GM18867 (cell line): ENCODE results near the gene CD34.

ENCODE experiments used
- ATAC-seq: cut with Tn5 transposase; IDR thresholded peaks from one replicate; pipeline ENCODE4 v1.9.1; 2021; ENCODE audit warnings: mild to moderate bottlenecking, moderate library complexity; ENCODE audit not compliant: unreplicated experiment

CD34 gene

DNA sequence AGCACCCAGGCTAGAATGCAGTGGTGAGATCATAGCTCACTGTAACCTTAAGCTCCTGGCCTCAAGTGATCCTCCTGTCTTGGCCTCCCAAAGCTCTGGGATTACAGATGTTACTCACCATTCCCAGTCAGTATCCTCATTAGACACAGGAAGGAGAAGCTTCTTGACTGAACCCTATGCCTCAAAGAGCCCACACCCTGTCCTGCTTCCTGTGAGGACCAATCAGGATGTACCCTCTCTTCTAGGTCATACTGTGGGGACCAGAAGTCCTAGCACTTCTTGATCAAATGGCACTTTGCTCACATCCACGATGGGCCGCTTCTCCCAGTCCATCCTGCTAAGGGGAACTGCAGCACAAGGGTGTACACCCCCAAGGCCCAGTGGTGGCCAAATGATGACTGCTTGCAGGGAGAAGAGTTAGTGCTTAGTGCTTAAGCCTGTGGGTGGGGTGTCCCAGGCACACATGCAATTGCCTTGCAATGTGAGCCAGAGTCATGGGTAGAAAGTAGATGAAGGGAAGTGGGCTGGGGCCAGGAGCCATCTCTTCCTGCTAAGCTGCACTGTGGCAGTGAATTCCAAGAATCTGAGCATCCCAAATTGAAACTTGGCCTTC lies 9.8 kb downstream of the CD34 start:
- ATAC-seq, result no peak

GRCh38 chr1:207898836-207899235 lies 12.1 kb downstream of the CD34 start:
- ATAC-seq, result no peak

GRCh38 chr1:207898260-207898659 lies 12.7 kb downstream of the CD34 start:
- no peak for ATAC-seq

- ATAC-seq, result no peak
Observed at GRCh38 chr1:207897188-207897587, 13.7 kb downstream of the CD34 start.

DNA sequence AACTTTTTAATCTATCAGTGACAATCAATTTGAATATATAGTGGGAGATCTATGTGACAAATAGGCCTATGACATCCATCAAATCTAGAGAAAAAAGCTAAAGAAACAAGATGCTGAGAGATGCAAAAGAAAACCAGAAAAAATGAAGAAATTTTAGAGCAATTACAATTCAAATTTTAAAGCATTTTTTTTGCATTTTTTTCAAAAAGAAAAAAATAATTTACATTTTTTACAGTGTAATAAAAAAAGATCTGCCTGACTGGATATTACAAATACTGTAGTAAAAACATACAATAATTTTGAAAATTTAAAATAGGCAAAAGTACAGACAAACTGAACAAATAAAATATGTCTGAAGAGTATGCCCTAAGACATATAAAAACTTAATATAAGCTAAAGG lies 14.4 kb downstream of the CD34 start:
- ATAC-seq, result no peak

DNA sequence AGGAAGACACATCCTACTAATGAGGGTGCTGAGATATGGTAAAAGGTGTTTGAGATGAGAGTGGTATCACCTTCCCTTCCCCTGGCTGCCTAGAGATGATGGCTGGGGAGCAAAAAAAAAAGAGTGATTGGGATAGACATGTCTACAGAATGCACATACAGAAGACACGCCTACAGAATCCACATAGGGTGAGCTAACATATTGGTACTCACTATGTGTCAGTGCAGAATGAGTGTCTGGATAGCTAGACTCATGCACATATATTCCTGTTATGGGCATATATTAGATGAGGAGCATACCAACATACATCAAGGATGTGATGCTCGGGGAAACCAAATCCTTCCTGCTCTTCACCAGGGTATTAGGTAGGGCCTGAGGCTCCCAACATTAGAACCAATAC lies 16.2 kb downstream of the CD34 start:
- ATAC-seq, result no peak

DNA sequence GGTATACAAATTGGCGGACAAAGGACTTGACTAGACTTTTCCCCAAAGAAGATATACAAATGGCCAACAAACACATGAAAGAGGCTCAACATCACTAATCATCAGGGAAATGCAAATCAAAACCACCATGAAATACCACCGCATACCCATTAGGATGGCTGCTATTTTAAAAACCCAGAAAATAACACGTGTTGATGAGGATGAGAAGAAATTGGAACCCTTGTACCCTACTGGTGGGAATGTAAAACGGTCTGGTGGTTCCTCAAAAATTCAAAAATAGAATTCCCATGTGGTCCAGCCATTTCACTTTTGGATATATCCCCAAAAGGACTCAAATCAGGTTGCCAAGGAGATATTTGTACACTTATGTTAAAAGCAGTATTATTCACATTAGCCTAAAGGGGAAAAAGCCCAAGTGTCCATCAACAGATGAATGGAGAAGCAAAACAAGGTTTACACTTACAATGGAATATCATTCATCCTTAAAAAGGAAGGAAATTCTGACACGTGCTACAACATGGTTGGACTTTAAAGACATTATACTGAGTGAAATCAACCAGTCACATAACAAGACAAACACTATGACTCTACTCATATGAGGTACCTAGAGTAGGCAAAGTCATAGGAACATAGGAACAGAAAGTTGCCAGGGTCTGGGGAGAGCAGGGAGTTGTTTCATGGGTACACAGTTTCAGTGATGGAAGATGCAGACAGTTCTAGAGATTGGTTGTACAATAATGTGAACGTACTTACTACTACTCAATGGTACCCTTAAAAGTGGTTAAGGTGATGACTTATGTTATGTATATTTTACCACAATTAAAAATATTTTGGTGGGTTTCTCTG lies 17.0 kb downstream of the CD34 start:
- ATAC-seq, result no peak

DNA sequence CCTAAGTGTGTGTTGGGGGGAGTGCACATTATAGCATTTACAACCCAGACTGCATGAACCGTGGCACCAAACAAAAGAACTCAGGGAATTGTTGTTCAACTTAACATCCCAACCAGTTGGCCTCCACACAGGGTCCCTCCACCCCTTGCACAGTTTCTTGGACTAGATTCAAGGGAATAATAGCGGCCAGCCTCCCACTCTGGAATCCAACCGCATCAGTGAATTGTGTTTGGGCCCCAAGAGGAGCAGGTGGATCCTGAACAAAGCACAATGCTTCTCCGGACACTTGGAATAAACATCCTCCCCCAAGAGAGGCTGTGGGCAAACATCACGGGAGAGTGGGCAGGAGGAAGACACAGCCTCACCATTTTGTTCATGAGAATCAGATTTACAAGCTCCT lies 18.2 kb downstream of the CD34 start:
- ATAC-seq, result no peak

DNA sequence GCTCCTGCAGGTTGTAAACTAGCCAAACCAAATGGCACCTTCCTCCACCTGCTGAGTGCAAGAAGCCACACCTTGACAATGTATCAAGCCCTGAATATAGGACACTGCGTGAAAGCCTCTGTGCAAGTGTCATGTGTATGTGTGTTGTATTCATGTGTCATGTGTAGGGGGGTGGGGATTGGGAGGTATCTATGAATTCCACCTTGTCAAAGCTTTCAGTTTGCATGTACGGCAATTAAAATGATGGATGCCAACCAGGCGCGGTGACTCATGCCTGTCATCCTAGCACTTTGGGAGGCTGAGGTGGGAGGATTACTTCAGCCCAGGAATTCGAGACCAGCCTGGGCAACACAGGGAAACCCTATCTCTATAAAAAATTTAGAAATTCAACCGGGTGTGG lies 19.8 kb downstream of the CD34 start:
- ATAC-seq, result no peak

- ATAC-seq, result no peak
Observed at GRCh38 chr1:207890136-207890738, 20.7 kb downstream of the CD34 start.

DNA sequence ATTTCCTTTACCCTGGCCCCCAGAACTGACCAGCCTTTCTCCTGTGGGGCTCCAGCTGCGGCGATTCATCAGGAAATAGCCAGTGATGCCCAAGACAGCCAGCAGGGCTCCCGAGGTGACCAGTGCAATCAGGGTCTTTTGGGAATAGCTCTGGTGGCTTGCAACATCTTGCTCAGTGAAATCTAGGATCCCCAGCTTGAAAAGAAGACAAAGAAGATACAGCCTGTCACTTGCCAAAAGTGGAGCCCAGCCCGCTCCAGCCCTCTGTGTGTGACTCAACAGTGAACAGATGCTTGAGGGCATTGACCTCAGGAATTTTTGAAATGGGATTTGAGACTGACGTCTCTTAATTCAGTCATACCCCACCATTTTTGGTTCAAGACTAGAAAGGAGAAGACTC lies 22.3 kb downstream of the CD34 start:
- no peak for ATAC-seq

DNA sequence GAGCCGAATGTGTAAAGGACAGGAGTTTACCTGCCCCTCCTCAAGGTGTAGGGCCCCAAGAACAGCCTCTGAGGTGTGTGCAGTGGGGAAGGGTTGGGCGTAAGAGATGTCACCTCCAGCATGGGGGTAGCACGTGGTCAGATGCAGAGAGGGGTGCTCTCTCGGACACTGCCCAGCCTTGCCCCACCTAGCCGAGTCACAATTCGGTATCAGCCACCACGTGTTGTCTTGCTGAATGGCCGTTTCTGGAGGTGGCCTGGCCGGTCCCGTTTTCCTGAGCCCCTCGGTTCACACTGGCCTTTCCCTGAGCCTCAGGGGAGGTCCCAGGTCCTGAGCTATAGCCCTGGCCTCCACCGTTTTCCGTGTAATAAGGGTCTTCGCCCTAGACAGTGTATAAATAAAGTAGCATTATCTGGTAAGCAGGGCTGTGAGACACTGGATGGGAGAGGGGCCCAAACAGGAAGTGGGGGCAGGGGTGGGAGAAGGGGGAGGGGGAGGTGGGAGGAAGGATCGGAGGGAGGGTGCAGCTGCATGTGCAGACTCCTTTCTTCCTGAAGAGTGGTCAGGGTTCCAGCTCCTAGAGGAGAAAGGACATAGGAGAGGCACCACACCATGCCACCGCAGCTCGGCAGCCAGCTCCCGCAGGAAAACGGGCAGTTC lies 23.3 kb downstream of the CD34 start:
- no peak for ATAC-seq

GRCh38 chr1:207886227-207886626 lies 24.7 kb downstream of the CD34 start:
- no peak for ATAC-seq

GRCh38 chr1:207885129-207886032 lies 25.5 kb downstream of the CD34 start:
- ATAC-seq, result peak; percentile 71

- ATAC-seq, result no peak
Observed at GRCh38 chr1:207884266-207885029, 26.5 kb downstream of the CD34 start.

DNA sequence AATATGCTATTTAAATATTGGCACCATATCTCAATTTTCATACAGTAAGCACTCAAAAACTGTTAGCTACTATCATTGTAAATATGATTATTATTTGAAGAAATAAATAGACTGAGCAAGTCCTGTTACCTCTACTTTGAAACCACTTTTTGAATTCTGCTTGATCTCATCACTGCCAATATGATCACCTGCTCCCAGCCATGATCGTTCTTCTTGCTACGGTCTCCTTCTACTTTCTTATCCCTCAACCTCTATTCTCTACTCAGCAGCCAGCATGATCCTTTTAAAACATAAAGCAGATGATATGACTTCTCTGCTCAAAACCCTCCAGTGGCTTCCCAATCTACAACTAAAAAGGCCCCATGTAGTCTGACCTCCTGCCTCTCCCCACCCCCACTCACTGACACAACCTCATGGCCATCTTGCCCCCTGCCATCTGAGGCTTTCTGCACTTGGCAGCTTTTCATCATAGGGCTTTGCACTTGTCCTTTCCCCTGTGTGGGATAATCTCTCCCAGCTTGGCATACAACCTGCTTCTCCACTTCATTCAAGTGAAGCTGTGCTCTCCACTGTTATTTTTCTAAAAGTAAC lies 27.2 kb downstream of the CD34 start:
- ATAC-seq, result peak; percentile 5

DNA sequence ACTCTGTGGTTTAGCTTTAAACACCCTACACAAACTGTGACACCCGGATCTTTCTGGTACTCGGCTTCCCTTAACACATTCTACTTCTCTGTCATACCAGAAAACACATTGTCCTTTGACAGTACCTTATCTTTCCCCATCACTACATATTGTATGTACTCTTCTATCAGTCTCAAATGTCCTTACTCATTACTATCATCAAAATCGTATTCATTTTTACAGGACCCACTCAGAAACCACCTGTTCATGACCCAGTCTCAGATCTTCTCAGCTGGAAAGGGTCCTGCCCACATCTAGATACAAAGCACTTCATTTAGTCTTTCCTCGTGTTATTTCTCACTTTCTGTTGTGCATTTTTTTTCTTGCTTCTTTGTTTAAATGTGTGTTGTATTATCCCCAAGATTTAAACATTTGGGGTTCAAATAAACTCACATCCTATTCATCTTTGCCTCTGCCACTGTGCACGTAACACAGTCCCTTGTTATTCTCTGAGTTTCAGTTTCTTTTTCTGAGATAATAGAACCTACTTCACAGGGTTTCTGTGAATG lies 27.7 kb downstream of the CD34 start:
- ATAC-seq, result peak; percentile 74

DNA sequence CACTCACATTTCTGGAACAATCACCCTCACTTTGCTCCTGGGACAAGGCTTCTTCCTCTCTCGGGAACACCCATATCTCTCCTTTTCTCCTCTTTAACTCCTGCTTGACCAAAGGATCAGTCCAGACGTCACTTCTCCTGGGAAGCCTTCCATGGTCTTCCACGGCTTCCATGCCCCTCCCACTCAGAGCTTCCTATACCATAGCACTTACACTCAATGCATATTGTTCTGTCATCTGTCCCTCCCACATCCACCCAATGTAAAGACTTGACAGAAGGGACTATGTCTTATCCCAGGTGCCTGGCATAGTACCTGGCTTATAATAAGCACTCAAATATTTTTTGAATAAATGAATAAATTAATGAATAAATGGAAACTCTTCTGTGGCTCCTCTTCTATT lies 28.2 kb downstream of the CD34 start:
- ATAC-seq, result peak; percentile 3

DNA sequence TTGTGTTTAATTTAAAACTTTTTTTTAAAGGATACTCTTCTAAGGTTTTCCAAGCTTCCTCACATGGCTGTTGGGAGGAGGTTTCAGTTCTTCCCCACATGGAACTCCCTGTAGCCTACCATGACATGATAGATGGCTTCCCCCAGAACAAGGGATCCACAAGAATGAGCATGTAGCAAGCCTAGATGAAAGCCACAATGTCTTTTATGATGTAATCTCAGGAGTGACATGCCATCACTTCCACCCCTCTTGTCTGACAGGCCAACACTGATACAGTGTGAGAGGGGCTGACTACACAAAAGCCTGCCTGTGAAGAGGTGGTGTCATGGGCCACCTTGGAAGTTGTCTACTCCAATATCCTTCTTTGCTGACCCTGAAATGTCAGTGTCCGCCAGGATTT lies 32.0 kb downstream of the CD34 start:
- ATAC-seq, result no peak
